Panc1 (cell line): ENCODE results near the gene RAP2A.

Experiments
- POLR2AphosphoS5 ChIP-seq: IDR thresholded peaks from 2 replicates; pipeline ENCODE4 v1.6.1; 2012; ENCODE audit warnings: mild to moderate bottlenecking, low read depth, low read length, moderate library complexity
- TF ChIP-seq, protein P1 (sequence below): fragments of 450-650 bp; IDR thresholded peaks from 2 replicates; pipeline ENCODE4 v1.5.1; 2017; ENCODE audit warnings: mild to moderate bottlenecking
- TF ChIP-seq, protein P2 (sequence below), 2 experiments: IDR thresholded peaks; 2 replicates each; pipeline ENCODE4 v1.6.1; 2011 to 2012; ENCODE audit warnings: low read depth in 2 of 2, control low read depth in 1 of 2, low read length in 1 of 2, mild to moderate bottlenecking in 1 of 2, moderate library complexity in 1 of 2; ENCODE audit not compliant: insufficient read depth in 1 of 2

DNA sequence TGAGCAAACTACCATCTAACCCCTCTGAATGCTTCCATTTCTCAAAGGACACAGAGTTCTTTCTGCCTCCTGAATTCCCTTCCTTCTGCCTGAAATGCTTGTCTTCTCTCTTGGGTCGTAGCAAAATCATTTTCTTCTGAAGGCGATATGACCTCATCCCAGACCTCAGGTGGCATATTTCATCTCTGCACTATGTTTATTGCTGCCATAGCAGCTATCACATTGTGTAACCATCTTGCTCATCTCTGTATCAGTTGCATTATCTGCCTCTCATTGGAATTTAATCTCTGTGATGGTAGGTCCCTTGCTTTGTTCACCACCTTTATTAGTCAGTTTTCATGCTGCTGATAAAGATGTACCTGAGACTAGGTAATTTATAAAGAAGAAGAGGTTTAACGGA lies 32.5 kb upstream of the RAP2A start:
- TF ChIP-seq, protein P1, sequence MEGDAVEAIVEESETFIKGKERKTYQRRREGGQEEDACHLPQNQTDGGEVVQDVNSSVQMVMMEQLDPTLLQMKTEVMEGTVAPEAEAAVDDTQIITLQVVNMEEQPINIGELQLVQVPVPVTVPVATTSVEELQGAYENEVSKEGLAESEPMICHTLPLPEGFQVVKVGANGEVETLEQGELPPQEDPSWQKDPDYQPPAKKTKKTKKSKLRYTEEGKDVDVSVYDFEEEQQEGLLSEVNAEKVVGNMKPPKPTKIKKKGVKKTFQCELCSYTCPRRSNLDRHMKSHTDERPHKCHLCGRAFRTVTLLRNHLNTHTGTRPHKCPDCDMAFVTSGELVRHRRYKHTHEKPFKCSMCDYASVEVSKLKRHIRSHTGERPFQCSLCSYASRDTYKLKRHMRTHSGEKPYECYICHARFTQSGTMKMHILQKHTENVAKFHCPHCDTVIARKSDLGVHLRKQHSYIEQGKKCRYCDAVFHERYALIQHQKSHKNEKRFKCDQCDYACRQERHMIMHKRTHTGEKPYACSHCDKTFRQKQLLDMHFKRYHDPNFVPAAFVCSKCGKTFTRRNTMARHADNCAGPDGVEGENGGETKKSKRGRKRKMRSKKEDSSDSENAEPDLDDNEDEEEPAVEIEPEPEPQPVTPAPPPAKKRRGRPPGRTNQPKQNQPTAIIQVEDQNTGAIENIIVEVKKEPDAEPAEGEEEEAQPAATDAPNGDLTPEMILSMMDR = no peak
- TF ChIP-seq POLR2AphosphoS5 = no peak
- TF ChIP-seq, protein P2, sequence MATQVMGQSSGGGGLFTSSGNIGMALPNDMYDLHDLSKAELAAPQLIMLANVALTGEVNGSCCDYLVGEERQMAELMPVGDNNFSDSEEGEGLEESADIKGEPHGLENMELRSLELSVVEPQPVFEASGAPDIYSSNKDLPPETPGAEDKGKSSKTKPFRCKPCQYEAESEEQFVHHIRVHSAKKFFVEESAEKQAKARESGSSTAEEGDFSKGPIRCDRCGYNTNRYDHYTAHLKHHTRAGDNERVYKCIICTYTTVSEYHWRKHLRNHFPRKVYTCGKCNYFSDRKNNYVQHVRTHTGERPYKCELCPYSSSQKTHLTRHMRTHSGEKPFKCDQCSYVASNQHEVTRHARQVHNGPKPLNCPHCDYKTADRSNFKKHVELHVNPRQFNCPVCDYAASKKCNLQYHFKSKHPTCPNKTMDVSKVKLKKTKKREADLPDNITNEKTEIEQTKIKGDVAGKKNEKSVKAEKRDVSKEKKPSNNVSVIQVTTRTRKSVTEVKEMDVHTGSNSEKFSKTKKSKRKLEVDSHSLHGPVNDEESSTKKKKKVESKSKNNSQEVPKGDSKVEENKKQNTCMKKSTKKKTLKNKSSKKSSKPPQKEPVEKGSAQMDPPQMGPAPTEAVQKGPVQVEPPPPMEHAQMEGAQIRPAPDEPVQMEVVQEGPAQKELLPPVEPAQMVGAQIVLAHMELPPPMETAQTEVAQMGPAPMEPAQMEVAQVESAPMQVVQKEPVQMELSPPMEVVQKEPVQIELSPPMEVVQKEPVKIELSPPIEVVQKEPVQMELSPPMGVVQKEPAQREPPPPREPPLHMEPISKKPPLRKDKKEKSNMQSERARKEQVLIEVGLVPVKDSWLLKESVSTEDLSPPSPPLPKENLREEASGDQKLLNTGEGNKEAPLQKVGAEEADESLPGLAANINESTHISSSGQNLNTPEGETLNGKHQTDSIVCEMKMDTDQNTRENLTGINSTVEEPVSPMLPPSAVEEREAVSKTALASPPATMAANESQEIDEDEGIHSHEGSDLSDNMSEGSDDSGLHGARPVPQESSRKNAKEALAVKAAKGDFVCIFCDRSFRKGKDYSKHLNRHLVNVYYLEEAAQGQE (IDR thresholded peaks at IDR 0.05; ENCODE audit: insufficient read depth in 1 of 2, low read depth in 2 of 2, low read length in 1 of 2) = no peak
